Stimulated activated effector memory CD8-positive, alpha-beta T cell treated with anti-CD3 and anti-CD28 coated beads, Interleukin-12 subunit alpha, Interleukin-12 subunit beta, amount 100 ng/mL, for 72 hours (primary cell): ENCODE results near the gene PAH.
"Not testable (repeated sequence)": the region's sequence is repeated elsewhere in the genome, so short reads cannot be mapped to it uniquely, and the experiment has no call there.

ENCODE experiments used
- ATAC-seq: fragments of 150-1000 bp; cut with Tn5 transposase; 2 replicates; pipeline ENCODE4 v1.10.0; 2021
- DNase-seq, 2 donors: peaks; one replicate each; pipeline ENCODE4 v3.0.0; 2021 to 2022; ENCODE audit warnings: low spot score in 2 of 2
- H3K27ac Mint-ChIP-seq: one replicate; pipeline ENCODE4 v1.8.0; 2022; ENCODE audit warnings: mild to moderate bottlenecking, mixed read lengths
- H3K36me3 Mint-ChIP-seq: one replicate; pipeline ENCODE4 v1.8.0; 2022; ENCODE audit warnings: mild to moderate bottlenecking, mixed read lengths
- H3K4me1 Mint-ChIP-seq: one replicate; pipeline ENCODE4 v1.8.0; 2022; ENCODE audit warnings: mixed read lengths
- H3K4me3 Mint-ChIP-seq: one replicate; pipeline ENCODE4 v1.8.0; 2022; ENCODE audit warnings: mild to moderate bottlenecking, mixed read lengths
- H3K9me3 Mint-ChIP-seq: one replicate; pipeline ENCODE4 v1.8.0; 2022; ENCODE audit warnings: mixed read lengths

PAH gene

GRCh38 chr12:102832826-102833225 is 84.2 kb downstream of the PAH start:
- not testable (repeated sequence) for H3K36me3 Mint-ChIP-seq, H3K4me3 Mint-ChIP-seq, H3K4me1 Mint-ChIP-seq, ATAC-seq, H3K9me3 Mint-ChIP-seq, H3K27ac Mint-ChIP-seq, DNase-seq

DNA sequence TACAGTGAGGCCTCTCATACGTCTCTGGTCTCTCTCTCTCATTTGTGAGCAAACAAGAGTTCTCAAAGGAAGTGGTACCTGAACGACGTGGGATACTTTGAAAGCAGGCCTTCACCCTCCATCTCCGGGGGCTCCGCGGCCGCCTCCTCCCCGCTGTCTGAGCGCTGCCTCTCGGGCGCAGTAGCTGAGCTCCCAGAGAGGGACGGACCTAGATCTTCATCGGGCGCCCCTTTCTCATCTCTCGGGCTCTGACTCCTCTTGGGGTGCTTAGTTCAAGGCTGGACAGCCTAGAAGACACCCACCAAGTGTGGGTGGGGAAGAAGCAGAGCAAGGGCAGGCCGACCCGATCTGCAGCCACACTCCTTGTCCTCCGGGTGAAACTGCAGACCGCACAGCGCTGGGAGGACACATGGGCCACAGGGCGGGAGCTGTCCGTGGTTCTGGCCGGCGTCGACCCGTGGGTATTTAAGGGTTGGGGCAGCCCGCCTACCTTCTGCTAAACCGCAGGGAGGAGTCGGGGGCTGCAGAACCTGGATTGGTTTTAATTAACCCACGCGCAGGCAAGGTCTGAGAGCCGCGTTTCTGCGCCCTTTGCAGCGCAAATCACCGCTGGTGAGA is 92.7 kb downstream of the PAH start:
- no peaks in the 10 kb centered on the region for H3K36me3 Mint-ChIP-seq
- no peaks in the 10 kb centered on the region for H3K9me3 Mint-ChIP-seq
- H3K4me3 Mint-ChIP-seq: no peak overlapping the region
- DNase-seq (no peak), ATAC-seq (peak; percentile 24)
- H3K27ac Mint-ChIP-seq: no peak overlapping the region
- H3K4me1 Mint-ChIP-seq: no peaks in the 10 kb centered on the region

GRCh38 chr12:102821149-102821548 is 95.9 kb downstream of the PAH start:
- Mint-ChIP-seq H3K36me3 (no peaks in the 10 kb centered on the region), H3K4me3 (no peak overlapping the region), H3K9me3 (no peaks in the 10 kb centered on the region), H3K4me1 (no peaks in the 10 kb centered on the region), H3K27ac (no peak overlapping the region)
- DNase-seq (no peak), ATAC-seq (no peak)

DNA sequence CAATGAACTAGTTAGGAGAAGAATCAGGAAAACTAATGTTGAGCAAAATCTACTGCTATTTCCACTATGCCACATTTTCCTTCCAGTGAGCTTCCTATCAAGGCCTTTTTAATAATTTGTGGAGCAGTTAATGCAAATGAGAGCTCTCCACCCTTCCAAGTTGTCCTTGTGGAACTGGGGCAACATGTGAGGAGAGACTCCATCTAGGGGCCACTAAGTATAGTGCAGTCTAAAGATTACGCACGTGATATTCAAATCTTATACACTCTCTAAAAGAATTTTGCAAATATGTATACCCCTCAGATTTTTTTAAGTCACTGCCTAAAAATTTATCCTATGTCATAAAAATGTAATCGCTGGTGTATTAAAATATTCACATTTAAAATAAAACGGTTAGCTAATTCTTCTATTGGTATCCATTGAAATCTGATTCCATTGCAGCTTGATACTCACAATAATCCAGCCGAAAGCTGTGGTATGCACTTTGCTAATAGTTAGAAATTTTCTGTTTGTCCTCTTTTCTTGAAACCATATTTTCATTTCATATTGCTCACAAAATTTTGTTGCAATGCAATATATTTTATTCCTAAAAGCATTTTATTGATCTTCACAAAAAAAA is 100.1 kb downstream of the PAH start:
- no peaks in the 10 kb centered on the region for H3K36me3 Mint-ChIP-seq
- no peaks in the 10 kb centered on the region for H3K4me1 Mint-ChIP-seq
- ATAC-seq (no peak), DNase-seq (no peak)
- H3K9me3 Mint-ChIP-seq: no peaks in the 10 kb centered on the region
- H3K27ac Mint-ChIP-seq: no peak overlapping the region
- H3K4me3 Mint-ChIP-seq: no peak overlapping the region

GRCh38 chr12:102814691-102815367 is 102.2 kb downstream of the PAH start:
- Mint-ChIP-seq H3K9me3 (no peaks in the 10 kb centered on the region), H3K36me3 (no peaks in the 10 kb centered on the region), H3K4me1 (no peaks in the 10 kb centered on the region), H3K4me3 (no peak overlapping the region), H3K27ac (no peak overlapping the region)
- DNase-seq (no peak), ATAC-seq (no peak)

GRCh38 chr12:102812344-102812743 is 104.7 kb downstream of the PAH start:
- Mint-ChIP-seq H3K4me1 (no peaks in the 10 kb centered on the region), H3K27ac (no peak overlapping the region), H3K36me3 (no peaks in the 10 kb centered on the region), H3K9me3 (no peaks in the 10 kb centered on the region), H3K4me3 (no peak overlapping the region)
- no peak for ATAC-seq
- no peak for DNase-seq

DNA sequence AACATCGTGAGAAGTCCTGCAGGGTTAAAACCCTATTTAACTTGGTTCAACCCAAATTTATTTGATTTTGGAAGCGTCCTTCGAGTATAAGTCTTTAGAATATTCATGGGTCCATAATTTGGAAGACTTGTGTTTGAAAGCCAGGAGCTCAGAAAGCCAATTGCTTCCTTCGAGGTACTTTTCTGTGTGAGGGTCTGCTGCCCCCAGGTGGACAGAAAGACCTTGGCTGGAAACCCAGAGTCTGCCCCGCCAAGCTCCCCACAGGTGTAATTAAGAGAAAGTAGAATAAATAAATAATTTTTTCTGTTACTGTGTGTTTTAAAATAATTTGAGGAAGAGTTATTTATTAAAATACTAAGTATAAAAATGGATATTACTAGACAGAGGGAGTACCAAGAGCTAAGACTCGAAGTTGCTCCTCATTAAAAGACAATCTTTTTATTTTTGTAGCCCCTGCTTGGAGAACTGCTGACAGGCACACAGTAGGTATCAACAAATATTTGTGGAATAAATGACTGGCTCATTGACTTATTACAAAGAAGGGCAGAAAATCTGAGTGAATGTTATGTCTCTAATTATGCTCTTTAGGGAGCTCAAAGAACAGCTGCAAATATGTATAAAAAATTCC is 105.8 kb downstream of the PAH start:
- ATAC-seq (no peak), DNase-seq (no peak)
- no peaks in the 10 kb centered on the region for H3K9me3 Mint-ChIP-seq
- H3K36me3 Mint-ChIP-seq: no peaks in the 10 kb centered on the region
- H3K27ac Mint-ChIP-seq: no peak overlapping the region
- no peaks in the 10 kb centered on the region for H3K4me1 Mint-ChIP-seq
- H3K4me3 Mint-ChIP-seq: no peak overlapping the region

GRCh38 chr12:102808412-102808811 is 108.6 kb downstream of the PAH start:
- Mint-ChIP-seq H3K36me3 (no peaks in the 10 kb centered on the region), H3K9me3 (peaks cover 3% of the 10 kb centered on the region), H3K4me1 (no peaks in the 10 kb centered on the region), H3K4me3 (no peak overlapping the region), H3K27ac (no peak overlapping the region)
- DNase-seq (no peak), ATAC-seq (no peak)

DNA sequence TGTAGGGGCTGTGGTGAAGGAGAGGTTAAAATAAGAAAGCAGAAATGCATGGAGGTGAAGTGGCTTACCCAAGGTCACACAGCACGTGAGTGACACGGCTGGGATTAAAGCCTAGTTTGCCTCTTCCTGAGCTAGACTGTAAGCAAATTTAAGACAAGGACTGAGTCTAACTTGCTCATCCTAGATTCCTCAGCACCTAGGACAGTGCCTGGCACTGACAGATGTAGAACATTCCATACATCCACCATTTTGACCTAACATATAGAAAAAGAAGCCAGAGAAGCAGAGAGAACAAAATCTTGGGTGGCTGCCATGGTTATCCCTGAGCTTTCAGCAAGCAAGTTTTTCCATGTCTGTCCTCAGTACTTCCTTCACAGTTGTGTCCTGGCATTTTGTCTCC is 110.5 kb downstream of the PAH start:
- DNase-seq: no peak
- no peak overlapping the region for H3K27ac Mint-ChIP-seq

DNA sequence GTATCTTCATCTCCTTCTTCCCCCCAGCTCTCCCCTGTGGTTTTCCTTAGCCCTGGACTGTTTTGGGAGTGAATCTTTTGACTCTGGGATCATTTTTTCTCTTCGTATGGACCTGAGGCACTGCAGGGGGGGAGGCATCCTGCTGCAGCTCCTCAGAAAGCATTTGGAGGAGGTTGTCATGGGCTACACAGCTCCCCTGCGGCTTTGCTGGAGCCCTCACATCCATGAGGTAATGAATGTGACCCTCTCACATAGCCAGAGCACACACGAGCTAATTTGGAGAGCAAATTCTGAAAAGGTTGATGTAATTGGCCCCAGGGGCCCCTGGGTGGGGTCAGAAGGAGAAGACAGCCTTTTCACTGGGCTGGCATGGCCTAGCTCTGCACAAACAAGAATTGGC is 110.9 kb downstream of the PAH start:
- H3K36me3 Mint-ChIP-seq: no peaks in the 10 kb centered on the region
- peaks cover 3% of the 10 kb centered on the region for H3K9me3 Mint-ChIP-seq
- ATAC-seq: no peak
- no peak overlapping the region for H3K4me3 Mint-ChIP-seq
- DNase-seq: no peak
- no peak overlapping the region for H3K27ac Mint-ChIP-seq
- H3K4me1 Mint-ChIP-seq: no peaks in the 10 kb centered on the region

More for the DNA sequence above, 110.5 kb downstream of the PAH start:
- no peaks in the 10 kb centered on the region for H3K36me3 Mint-ChIP-seq
- no peak for ATAC-seq
- H3K4me3 Mint-ChIP-seq: no peak overlapping the region
- peaks cover 3% of the 10 kb centered on the region for H3K9me3 Mint-ChIP-seq
- H3K4me1 Mint-ChIP-seq: no peaks in the 10 kb centered on the region

DNA sequence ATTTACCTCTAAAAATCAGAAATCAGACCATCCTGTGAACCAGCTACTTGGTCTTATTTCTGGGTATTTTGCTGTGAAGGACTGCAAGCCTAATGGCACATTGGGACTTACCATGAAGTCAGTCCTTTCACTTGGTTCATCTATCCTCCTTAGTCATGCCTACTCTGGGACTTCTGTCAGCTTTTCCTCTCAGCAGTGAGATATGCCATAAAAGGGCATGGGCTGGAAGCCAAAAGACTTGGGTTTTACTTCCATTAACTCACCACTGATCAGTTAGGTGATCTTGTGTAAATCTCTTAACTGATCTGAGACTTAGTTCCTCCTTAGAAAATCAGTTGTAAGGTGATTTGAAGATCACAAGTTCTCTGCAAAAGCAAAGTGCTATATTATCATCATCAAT is 116.5 kb downstream of the PAH start:
- no peak for DNase-seq
- Mint-ChIP-seq H3K9me3 (peaks cover 2% of the 10 kb centered on the region), H3K4me1 (no peaks in the 10 kb centered on the region), H3K36me3 (no peaks in the 10 kb centered on the region), H3K27ac (no peak overlapping the region), H3K4me3 (no peak overlapping the region)
- ATAC-seq: no peak

GRCh38 chr12:102799229-102799628 is 117.8 kb downstream of the PAH start:
- Mint-ChIP-seq H3K27ac (no peak overlapping the region), H3K4me3 (no peak overlapping the region), H3K4me1 (no peaks in the 10 kb centered on the region), H3K36me3 (no peaks in the 10 kb centered on the region), H3K9me3 (no peaks in the 10 kb centered on the region)
- no peak for DNase-seq
- no peak for ATAC-seq

DNA sequence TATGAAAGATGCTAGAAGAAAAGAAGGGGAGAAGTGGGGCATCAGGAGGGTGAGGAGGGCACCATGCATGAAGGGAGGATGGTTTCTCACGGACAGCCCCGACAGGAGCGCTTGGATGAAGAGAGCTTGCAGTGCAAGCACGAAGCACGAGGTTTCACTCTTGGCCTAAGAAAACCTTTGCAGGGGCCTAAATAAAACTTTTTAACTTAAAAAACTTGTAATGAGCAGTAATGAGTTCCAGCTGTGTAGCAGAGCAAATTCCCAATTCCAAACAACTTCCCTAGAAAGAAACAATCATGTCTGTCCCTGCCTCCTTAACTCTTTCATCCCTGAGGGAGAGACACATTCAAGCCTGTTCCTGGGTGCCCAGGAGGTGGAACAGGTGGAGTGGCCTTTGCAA is 119.5 kb downstream of the PAH start:
- Mint-ChIP-seq H3K4me3 (no peak overlapping the region), H3K9me3 (no peaks in the 10 kb centered on the region), H3K4me1 (no peaks in the 10 kb centered on the region), H3K27ac (no peak overlapping the region), H3K36me3 (no peaks in the 10 kb centered on the region)
- DNase-seq (no peak), ATAC-seq (no peak)

GRCh38 chr12:102793921-102794320 is 123.1 kb downstream of the PAH start:
- Mint-ChIP-seq H3K9me3 (no peaks in the 10 kb centered on the region), H3K4me3 (no peak overlapping the region), H3K4me1 (no peaks in the 10 kb centered on the region), H3K27ac (no peak overlapping the region), H3K36me3 (no peaks in the 10 kb centered on the region)
- no peak for DNase-seq
- no peak for ATAC-seq
